Tibial artery (tissue), 4 donors: Measurements from ENCODE around the gene PLXNA2.

ENCODE experiments used
- DNase-seq, 2 donors: peaks; one replicate each; pipeline ENCODE4 v3.0.0-alpha.2; 2019
- H3K27ac ChIP-seq, 2 donors: fragments of 200-600 bp; sonication (generic) in 1 of 2; 1 replicate in 1 of 2; 2 replicates in 1 of 2; pipeline ENCODE4 v1.5.1; 2018 to 2019; ENCODE audit warnings: mild to moderate bottlenecking in 1 of 2
- H3K27me3 ChIP-seq, 2 donors: fragments of 200-600 bp; sonication (generic) in 1 of 2; one replicate each; pipeline versions ENCODE4 v1.5.1 to v1.6.0; 2016 to 2019
- H3K36me3 ChIP-seq, 3 donors: fragments of 200-600 bp; sonication (generic) in 2 of 3; one replicate each; pipeline ENCODE4 v1.5.1; 2016 to 2019; ENCODE audit warnings: mild to moderate bottlenecking in 2 of 3
- H3K4me1 ChIP-seq, 4 donors: fragments of 200-600 bp; sonication (generic) in 2 of 4; 1 replicate in 3 of 4; 2 replicates in 1 of 4; pipeline ENCODE4 v1.5.1; 2016 to 2019
- H3K4me3 ChIP-seq, 2 donors: fragments of 200-600 bp; sonication (generic) in 1 of 2; 1 replicate in 1 of 2; 2 replicates in 1 of 2; pipeline ENCODE4 v1.5.1; 2018 to 2019; ENCODE audit warnings: mild to moderate bottlenecking in 2 of 2
- H3K9me3 ChIP-seq, 3 donors: fragments of 200-600 bp; sonication (generic) in 1 of 3; one replicate each; pipeline ENCODE4 v1.5.1; 2016 to 2019
- intact Hi-C: fragments of 100-400 bp; cut with DNase I; formaldehyde crosslinking; loops from one replicate; pipeline ENCODE4 v1.15.0; 2023; ENCODE audit warnings: low total_unique reads
- TF ChIP-seq, protein P1 (sequence below), 2 experiments: fragments of 200-600 bp in 1 of 2; fragments of 450-650 bp in 1 of 2; IDR thresholded peaks; one replicate each; pipeline ENCODE4 v1.5.1; 2017 to 2019; ENCODE audit warnings: antibody characterized with exemption in 2 of 2, mild to moderate bottlenecking in 1 of 2, moderate library complexity in 1 of 2

Gene PLXNA2

DNA sequence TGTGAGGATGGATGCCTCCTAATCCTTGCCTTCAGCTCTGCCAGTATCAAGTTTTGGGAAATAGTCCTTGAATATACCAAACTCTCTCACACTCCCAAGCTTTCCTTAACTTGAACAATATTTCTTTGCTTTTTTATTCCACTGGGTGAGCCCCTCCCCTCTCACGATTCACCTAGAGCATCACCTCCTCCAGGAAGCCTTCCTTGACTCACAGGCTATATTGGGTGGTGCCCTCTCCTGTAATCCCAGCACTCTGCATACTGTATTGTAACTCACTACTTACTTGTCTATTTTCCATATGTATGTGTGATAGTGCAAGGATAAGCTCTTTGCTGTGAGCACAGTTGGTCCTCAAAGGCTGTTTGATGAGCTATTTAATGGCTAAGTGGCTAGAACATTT lies 114.7 kb downstream of the PLXNA2 start:
- Histone ChIP-seq H3K9me3 (no peaks in the 10 kb centered on the region), H3K4me3 (no peak overlapping the region), H3K4me1 (peaks cover 0 to 23% (median 12%) of the 10 kb centered on the region in 4 donors), H3K27me3 (no peaks in the 10 kb centered on the region), H3K27ac (no peak overlapping the region), H3K36me3 (no peaks in the 10 kb centered on the region)
- TF ChIP-seq, protein P1, sequence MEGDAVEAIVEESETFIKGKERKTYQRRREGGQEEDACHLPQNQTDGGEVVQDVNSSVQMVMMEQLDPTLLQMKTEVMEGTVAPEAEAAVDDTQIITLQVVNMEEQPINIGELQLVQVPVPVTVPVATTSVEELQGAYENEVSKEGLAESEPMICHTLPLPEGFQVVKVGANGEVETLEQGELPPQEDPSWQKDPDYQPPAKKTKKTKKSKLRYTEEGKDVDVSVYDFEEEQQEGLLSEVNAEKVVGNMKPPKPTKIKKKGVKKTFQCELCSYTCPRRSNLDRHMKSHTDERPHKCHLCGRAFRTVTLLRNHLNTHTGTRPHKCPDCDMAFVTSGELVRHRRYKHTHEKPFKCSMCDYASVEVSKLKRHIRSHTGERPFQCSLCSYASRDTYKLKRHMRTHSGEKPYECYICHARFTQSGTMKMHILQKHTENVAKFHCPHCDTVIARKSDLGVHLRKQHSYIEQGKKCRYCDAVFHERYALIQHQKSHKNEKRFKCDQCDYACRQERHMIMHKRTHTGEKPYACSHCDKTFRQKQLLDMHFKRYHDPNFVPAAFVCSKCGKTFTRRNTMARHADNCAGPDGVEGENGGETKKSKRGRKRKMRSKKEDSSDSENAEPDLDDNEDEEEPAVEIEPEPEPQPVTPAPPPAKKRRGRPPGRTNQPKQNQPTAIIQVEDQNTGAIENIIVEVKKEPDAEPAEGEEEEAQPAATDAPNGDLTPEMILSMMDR (IDR thresholded peaks at IDR 0.05) = no peak
- intact Hi-C loops = loop anchor here (10.0 kb wide), 1 partner anchor 55 kb away; no protein-coding TSS in a partner anchor
- DNase-seq = no peak

DNA sequence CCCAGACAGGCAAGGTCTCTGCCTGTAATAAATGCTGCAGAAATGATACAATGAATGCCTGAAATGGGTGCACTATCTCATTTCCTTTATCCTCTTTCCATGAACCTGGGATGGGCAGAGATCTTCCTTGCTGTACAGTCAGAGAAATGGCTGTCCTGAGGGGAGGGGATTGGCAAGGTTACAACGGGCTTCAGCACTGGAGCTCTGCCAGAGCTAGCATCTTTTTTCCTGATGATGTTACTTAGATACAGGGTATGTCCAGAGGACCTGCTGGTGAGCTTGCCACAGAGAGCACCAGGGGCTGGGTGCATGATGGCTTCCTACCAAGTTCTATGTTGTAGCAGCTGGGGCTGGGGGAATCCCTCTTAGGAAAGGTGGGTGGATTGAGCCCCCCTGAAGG lies 115.1 kb downstream of the PLXNA2 start:
- no peaks in the 10 kb centered on the region for H3K27me3 ChIP-seq
- intact Hi-C loops = loop anchor here (10.0 kb wide), 1 partner anchor 56 kb away; no protein-coding TSS in a partner anchor
- no peaks in the 10 kb centered on the region for H3K9me3 ChIP-seq
- H3K36me3 ChIP-seq = no peaks in the 10 kb centered on the region
- no peak for DNase-seq
- no peak overlapping the region for H3K4me3 ChIP-seq
- TF ChIP-seq, protein P1 (IDR thresholded peaks at IDR 0.05) = no peak
- H3K4me1 ChIP-seq = peaks cover 0 to 18% (median 8%) of the 10 kb centered on the region in 4 donors
- no peak overlapping the region for H3K27ac ChIP-seq

DNA sequence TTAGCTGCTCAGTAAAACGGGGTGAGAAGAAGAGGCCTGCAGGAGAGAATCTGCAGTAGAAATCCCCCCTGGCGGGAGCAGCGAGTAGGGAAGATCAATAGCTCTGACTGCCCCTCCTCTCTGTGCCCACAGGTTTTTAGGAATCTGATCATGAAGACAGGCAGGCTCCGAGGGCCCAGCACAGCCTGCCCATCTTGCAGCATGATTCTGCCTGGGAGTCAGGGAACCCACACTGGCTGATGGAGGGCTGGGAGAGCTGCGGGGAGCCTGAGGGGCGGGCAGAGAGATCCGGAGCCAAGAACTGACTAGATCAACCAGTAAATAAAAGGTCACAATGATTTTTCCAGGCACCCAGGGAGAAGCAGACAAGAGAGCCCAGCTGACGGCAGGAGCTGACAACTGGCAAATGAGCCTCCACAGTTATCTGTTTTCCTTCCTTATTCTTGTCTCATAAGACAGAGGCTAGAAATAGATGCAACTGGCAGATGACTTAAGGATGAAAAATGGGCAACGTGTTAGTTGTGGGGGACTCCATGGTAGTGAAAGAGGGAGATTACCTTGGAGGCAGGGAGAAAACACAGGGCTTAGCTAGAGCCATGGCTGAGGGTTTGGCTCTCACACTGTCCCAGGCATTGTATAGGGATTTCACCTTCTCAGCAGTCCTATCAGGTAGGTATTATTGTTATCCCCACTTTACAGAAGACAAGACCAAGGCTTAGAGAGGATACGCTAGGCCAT lies 116.2 kb downstream of the PLXNA2 start:
- intact Hi-C loops = loop anchor here (10.0 kb wide), 1 partner anchor 57 kb away; no protein-coding TSS in a partner anchor
- DNase-seq = no peak
- no peaks in the 10 kb centered on the region for H3K36me3 ChIP-seq

DNA sequence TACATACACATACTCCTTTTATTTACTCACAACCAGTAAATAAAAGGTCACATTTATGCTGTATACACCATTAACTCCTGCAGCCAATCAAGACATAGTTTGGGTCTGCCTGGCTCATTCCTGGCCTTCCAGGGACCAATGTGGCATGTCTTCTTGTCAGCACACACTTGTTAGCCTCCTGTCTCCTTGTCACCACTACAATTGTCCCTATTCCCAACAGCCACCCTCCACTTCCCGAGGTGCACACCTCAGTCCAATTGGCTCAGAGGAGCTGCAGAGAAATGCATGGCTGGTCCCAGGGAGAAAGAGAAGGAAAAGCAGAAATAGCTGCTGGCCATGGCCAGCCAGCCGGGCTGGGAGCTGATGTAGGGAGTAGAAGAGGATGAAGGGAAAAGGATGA lies 116.9 kb downstream of the PLXNA2 start:
- DNase-seq = no peak
- no peak overlapping the region for H3K27ac ChIP-seq
- H3K4me1 ChIP-seq = peaks cover 0 to 6% (median 3%) of the 10 kb centered on the region in 4 donors
- H3K36me3 ChIP-seq = no peaks in the 10 kb centered on the region
- H3K27me3 ChIP-seq = no peaks in the 10 kb centered on the region
- no peak overlapping the region for H3K4me3 ChIP-seq
- no peaks in the 10 kb centered on the region for H3K9me3 ChIP-seq
- TF ChIP-seq, protein P1 (IDR thresholded peaks at IDR 0.05) = no peak
- intact Hi-C loops = loop anchor here (10.0 kb wide), 1 partner anchor 58 kb away; no protein-coding TSS in a partner anchor

More for the DNA sequence above, 116.2 kb downstream of the PLXNA2 start:
- peaks cover 0 to 13% (median 5%) of the 10 kb centered on the region in 4 donors for H3K4me1 ChIP-seq
- TF ChIP-seq, protein P1 (IDR thresholded peaks at IDR 0.05) = no peak
- H3K27me3 ChIP-seq = no peaks in the 10 kb centered on the region
- no peaks in the 10 kb centered on the region for H3K9me3 ChIP-seq
- H3K27ac ChIP-seq = no peak overlapping the region
- no peak overlapping the region for H3K4me3 ChIP-seq

DNA sequence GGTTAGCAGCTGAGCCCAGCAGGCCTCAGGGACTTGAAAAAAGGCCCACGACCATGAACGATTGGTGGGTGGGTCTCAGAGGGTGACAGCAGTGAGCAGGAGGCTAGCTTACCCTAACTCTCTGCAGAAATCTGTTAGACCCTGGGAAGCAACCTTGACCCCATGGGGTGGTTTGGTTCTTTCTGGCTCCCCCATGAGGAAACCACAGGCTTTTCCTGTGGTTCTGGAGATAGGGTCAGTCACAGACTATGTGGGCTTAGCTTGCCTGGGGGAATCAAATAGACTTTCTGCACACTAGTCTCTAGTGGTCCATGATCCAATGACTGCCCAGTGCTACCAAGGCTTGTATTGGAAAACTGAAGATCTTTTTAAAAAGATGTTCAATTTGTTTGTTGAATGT lies 118.1 kb downstream of the PLXNA2 start:
- Histone ChIP-seq H3K27ac (no peak overlapping the region), H3K9me3 (no peaks in the 10 kb centered on the region), H3K27me3 (no peaks in the 10 kb centered on the region), H3K36me3 (no peaks in the 10 kb centered on the region), H3K4me3 (no peak overlapping the region), H3K4me1 (no peaks in the 10 kb centered on the region)
- peak in 1 of 2 donors; percentile 41 for DNase-seq
- TF ChIP-seq, protein P1 (IDR thresholded peaks at IDR 0.05) = no peak
- intact Hi-C loops = loop anchor here (10.0 kb wide), 1 partner anchor 59 kb away; no protein-coding TSS in a partner anchor
